NK-92 (cell line): ENCODE results near the gene PGC.

Experiments used
- DNase-seq: peaks from one replicate; lab custom pipeline; 2025; ENCODE audit not compliant: unreplicated experiment; lab: John Stamatoyannopoulos, UW

Gene PGC

GRCh38 chr6:41748542-41748941 is 1.3 kb upstream of the PGC start:
- no peak for DNase-seq

DNA sequence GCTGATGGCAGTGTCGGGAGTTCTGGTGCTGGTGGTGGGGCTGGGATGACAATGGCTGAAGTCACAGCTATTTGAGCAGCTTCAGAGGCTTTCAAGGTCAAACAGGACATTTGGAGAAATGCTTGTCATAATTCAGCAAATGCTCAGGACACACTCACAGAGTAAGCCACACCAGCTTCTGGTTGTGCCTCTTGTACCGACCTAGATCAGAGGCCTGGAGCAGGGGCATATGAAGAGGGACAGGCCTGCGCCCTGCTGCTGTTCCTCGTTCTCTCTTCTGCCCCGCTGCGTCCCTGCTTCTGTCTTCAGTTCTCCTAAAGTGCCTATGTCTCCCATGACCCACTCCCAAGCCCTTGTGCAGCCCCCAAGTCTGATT is 893 bp upstream of the PGC start:
- no peak for DNase-seq

DNA sequence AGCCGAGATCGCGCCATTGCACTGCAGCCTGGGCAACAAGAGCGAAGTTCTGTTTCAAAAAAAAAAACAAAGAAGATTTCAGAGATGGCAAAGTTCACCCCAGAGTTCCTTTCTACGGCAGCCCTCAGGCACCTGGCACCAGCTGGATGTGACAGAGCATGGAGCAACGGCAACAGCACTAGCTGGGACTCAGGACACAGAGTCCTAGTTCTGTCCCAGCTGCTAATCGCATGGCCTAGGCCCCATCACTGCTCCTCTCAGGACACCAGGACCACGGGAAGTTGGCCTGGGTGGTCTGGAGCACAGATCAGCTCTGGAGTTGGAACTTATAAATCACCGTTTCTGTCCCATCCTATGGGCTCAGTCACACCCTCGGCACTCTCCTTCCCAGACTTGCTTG is 1.1 kb downstream of the PGC start:
- DNase-seq = no peak

DNA sequence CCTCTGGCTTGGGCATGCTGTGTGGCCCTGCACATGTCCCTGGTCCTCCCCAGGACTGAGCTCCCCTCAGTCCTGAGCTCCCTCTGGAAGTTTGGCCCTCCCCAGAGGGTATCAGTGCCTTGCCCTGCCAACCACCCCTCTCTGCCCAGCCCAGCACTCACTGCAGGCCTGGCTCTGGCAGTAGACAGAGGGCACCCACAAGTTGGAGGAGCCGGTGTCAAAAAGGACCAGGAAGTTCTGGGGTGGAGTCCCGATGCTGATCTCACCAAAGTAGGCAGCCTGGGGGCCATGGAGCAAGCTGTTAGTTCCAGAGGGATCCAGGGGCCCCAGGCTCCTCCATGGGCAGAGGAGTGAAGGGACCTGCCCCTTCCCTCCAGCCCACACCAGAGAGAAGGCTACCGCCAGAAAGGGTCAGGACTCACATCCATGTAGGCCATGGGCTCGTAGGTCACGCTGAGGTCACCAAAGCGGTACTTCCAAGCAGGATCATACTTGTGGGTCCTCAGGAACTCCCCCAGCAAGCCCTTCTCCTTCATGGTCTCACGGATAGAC is 2.9 kb downstream of the PGC start:
- no peak for DNase-seq

GRCh38 chr6:41743406-41744235 is 3.6 kb downstream of the PGC start:
- no peak for DNase-seq

DNA sequence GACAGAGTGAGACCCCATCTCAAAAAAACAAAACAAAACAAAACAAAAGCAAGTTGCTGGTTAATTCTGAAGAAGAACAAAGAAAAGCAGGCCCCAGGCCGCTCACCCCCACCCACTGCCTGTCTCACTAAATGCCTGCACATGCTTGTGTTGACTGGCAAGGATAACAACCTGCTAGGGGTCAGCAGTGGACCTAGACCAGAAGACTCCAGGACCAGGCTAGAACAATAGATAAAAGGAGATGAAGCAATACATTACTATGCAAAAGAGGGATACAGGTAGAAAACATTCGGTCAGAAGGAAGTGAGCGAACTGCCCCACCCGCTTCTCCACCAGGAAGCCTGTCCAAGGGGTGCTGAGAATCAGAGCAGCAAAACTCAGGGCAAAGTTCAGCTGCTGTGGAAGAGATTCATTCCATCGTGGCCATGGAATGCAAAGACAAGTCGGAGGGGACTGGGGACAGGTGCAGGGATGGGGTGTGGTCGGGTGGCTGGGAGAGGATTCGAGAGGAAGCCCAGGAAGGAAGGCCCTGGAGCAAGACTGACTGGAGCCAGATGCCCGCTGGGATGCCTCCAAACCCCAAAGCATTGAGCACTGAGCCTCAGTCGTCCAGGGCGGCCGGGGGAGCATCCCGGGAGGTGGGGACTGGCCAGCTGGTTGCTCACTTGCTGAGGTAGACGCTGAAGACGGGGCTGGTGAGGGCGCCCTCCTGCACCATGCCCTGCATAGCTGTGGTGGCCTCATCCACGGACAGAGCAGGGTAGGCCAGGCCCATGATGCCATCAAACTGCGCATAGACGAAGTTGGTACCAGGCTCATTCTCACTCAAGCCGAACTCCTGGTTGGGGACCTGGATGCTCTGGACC is 5.3 kb downstream of the PGC start:
- DNase-seq = no peak

DNA sequence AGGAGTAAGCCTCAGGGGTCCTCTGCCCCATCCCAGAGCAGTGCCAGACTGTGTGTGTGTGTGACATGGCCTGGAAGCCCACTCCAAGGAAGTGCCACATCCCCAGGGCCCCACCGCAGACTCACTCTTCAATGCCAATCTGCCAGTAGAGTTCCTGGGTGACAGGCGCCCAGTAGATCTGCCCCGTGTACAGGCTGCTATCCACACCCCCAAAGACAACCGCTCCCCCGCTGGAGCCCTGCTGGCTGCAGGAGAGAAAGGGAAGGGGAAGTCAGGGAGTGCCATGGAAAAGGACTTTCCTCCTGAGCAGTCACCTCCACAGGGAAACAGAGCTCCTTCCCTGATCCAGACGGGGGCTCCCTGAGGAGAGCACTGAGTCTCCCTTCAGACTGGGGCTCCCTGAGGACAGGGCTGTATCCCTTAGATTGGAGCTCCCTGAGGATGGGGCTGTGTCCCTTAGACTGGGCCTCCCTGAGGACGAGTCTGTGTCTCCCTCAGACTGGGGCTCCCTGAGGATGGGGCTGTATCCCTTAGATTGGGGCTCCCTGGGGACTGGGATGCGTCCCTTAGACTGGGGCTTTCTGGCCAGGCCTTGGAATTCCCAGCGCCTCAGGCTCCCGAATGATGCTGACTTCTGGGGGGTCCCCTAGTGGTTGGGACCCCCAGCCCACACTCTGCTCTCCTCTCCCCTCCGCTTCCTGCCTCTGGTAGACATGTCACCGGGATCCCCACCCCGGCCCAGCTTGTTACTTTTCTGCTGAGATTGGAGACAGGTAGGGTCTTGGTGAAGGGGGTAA is 6.6 kb downstream of the PGC start:
- no peak for DNase-seq

DNA sequence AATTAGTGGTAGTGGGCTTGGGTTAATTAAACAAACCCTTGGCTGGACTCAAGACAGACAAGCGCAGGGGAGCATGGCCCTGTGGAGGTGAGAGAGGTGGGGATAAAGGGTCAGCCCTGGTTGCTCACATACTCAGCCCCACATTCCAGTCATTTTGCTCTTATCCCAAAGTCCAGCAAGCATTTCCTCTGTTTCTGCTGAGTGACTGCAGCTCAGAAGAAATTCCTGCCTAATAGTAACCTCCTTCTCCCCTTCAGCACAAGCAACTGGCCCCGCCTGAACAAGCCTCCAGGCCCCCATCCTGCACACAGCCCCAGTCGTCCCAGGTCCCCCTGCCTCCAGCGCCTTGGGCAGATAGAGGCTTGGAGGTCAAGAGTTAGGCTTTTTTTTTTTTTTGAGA is 8.2 kb downstream of the PGC start:
- no peak for DNase-seq

GRCh38 chr6:41737591-41738130 is 9.5 kb downstream of the PGC start:
- DNase-seq = no peak

DNA sequence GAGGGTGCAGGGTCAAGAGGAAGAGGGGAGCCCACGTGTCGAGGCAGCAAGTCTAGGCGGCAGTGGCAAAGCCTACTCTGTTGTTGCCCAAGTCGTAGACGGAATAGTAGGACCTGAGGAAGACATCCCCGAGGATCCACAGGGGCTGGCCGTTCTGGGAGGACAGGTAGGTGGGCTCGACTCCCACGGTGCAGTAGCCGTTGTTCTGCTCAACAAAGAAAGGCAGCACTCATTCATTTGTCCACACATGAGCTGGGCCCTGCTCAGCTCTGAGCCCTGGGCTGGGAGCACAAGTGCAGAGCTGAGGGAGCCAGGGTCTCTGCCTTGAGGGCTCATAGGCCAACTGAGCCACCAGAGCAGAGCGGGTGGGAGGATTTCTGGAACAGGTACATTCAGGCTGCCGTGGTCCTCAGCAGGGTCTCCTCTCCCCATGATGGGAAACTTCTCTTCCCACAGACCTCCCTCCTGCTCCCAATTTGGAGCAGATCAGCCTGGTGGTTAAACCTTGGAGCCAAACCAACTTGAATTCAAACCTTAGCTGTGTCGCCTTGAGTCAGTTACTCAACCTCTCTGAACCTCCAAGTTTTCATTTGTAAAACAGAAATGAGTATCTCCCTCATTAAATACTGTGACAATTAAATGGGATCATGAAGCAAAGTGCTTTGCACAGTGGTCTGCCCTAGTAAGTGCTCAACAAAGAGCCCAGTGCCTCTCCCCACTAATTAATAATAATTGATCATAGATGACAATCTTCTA is 10.2 kb downstream of the PGC start:
- DNase-seq = no peak

GRCh38 chr6:41736186-41736733 is 10.9 kb downstream of the PGC start:
- no peak for DNase-seq

- peak; percentile 29 for DNase-seq
Measured at GRCh38 chr6:41735427-41736185, 11.6 kb downstream of the PGC start, which contains the start of gene TFEB. Gene TFEB, minus strand, starts transcription at chr6:41735608. Its CDS starts 44,395 bp downstream, at chr6:41691213.

GRCh38 chr6:41734666-41735426 is 12.4 kb downstream of the PGC start:
- DNase-seq = no peak

DNA sequence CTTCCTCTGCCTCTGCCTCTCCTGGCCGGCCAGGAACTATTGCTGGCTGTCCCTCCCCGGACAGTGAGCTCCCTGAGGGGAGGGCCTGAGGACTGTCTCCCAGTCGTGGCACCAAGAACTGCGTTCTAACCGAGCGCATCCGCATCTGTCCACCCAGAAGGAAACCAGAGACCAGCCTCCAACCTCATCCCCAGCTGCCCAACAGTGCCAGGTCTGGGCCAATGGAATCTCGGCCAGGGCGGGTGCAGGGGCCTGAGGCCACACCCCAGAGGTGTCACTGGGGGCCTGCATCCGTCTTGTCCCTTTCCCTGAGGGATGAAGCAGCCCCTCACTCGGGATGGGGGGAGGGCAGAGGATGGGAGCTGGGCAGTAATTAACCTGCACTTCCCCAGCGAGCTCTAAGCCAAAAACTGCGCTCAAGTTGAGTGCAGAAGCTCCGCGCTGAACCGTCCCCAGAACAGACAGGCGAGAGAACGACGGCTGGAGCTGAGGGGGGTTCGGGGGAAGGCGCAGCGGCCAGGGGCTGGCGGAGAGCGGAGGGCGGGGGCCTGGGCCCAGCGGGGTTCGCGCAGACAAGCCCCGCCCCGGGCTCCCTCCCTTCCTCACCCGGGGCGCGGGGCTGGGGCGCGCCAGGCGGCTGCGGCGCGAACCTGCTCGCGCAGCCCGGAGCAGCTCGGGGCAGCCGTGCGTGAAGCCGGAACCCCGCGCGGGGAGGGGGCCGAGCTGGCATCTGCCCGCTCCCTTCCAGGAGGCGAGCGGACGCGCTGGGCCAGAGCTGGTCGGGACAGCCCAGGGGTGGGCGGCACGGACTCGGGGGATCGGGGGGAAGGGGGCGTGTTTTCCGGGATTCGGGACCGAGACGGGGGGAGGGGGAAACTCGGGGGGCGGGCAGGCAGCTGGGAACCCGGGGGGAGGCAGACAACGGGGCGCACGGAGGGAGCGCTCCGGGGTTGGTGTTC is 13.2 kb downstream of the PGC start:
- no peak for DNase-seq

DNA sequence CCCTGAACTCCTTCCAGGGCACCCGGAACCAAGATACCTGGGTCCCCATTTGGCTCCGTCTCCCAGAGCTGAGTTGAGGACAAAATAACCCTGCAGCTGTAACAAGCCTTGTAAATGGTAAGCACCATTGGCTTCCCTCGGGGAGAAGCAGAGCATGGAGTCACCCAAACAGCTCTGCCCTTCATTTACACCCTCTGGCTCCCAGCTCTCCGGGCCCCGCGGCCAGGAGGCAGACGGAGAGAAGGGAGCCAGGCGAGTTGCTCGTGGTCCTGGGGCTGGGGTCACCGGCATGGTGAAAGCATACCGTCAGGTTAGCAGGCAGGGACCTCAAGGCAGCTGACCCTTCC is 13.9 kb downstream of the PGC start:
- DNase-seq = no peak

DNA sequence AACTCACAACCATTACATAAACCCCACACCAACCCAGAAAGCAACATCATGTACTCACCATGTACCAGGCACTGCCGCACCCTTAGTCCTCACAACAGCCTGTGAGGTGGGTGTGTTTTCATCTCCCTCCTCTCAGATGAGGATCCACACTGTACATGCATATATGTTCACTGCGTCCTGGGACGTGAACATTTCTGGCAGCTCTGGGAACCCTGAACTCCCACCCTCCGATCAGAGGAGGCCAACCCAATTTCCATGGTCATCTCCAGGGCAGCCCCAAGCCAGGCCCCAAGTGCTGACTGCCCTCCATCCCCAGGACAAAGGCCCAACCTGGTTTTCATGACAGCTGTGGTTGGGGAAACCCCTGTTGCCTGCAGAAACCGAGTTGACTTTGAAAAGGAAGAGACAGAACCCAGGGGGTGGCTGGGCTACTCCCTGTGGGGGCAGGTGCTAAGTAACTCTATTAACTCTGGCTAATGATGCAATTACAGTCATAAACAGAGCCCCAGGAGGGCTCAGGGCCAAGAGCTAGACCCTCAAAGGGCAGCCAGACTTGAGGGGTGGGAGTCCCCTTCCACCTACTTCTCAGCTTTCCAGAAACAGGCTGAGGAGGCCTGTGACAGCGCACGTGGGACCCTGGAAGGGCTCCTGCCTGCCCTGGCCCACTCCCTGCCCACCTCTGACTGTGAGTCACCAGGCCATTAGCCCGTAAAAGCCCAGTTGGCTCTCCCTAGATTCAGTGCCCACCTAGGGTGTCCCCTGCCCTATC is 14.4 kb downstream of the PGC start:
- DNase-seq = no peak

DNA sequence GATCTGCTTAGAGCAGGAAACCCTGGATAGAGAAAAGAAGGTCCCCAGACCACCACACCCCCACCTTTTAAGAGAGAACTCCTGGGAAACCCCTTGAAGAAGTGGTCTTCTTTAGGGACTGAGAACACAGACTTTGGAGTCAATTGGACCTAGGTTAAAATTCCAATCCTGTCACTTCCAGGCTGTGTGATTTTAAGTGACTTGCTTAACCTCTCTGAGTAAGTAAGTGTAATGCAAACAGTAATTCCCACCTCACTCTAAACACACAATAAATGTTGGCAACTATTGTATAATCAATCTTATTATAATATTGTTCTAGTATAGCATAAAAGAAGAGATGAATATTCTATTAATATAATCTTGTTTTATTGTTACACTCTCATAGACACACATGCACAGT is 15.0 kb downstream of the PGC start:
- no peak for DNase-seq
